H1 (cell line): Measurements from ENCODE around the gene NELFE.

Experiments
- HDAC2 ChIP-seq, 2 experiments: fragments of 300-600 bp in 1 of 2; sonication (generic) in 1 of 2; IDR thresholded peaks; 2 replicates each; pipeline ENCODE4 v1.6.1; 2011 to 2012; ENCODE audit warnings: low read depth in 2 of 2, low read length in 2 of 2, mild to moderate bottlenecking in 2 of 2, moderate library complexity in 2 of 2, borderline replicate concordance in 1 of 2, inconsistent platforms in 1 of 2
- TF ChIP-seq, protein P1 (sequence below), 3 experiments: IDR thresholded peaks; 1 replicate in 2 of 3; 2 replicates in 1 of 3; pipeline versions ENCODE4 v1.5.1 to v1.6.1; 2011; ENCODE audit warnings: low read length in 3 of 3, mild to moderate bottlenecking in 3 of 3, inconsistent platforms in 2 of 3, low read depth in 1 of 3, moderate library complexity in 1 of 3; ENCODE audit not compliant: insufficient read depth in 1 of 3; ENCODE audit errors: control extremely low read depth in 1 of 3

DNA sequence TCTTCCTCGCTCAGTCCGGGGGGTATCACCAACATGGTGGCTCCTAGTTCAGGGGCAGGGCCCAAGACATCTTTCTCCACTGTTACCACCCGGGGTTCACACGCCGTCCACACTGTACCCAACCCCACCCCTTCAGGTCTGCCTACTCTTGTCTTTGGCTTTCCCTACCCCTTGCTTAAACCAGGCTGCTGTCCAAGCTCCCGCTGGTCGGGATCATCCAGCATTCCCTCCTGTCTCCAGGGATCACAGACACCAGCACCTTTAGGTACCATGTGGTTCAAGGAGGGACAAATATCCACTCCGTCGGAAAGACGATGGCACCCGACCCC, 395 bp downstream of the NELFE start:
- TF ChIP-seq, protein P1, sequence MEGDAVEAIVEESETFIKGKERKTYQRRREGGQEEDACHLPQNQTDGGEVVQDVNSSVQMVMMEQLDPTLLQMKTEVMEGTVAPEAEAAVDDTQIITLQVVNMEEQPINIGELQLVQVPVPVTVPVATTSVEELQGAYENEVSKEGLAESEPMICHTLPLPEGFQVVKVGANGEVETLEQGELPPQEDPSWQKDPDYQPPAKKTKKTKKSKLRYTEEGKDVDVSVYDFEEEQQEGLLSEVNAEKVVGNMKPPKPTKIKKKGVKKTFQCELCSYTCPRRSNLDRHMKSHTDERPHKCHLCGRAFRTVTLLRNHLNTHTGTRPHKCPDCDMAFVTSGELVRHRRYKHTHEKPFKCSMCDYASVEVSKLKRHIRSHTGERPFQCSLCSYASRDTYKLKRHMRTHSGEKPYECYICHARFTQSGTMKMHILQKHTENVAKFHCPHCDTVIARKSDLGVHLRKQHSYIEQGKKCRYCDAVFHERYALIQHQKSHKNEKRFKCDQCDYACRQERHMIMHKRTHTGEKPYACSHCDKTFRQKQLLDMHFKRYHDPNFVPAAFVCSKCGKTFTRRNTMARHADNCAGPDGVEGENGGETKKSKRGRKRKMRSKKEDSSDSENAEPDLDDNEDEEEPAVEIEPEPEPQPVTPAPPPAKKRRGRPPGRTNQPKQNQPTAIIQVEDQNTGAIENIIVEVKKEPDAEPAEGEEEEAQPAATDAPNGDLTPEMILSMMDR (IDR thresholded peaks at IDR 0.05; ENCODE audit: control extremely low read depth in 1 of 3, insufficient read depth in 1 of 3, low read depth in 1 of 3, low read length in 3 of 3): no peak
- no peak for TF ChIP-seq HDAC2 (IDR thresholded peaks at IDR 0.05; ENCODE audit: borderline replicate concordance in 1 of 2, low read depth in 2 of 2, low read length in 2 of 2)
